ENCODE measurements around the gene LGR6. TPM values are rescaled to one million over a fixed set of nuclear protein-coding genes. Genes with fewer than 3 reads are reported as not detected.
A peak's percentile ranks its signal among the peaks of the same experiment; 100 is the strongest.
"Not testable (repeated sequence)": the region's sequence is repeated elsewhere in the genome, so short reads cannot be mapped to it uniquely, and the experiment has no call there.

The LGR6 gene
- total RNA-seq, 2 donors from 2014 or later = 76.6 to 99.0 TPM

GRCh38 chr1:202349206-202349928 lies 155.8 kb downstream of the LGR6 start:
- peaks cover 10 to 17% of the 10 kb centered on the region in 2 donors for H3K4me1 ChIP-seq (ENCODE audit: control insufficient read depth in 1 of 2, low read depth in 2 of 2)
- TF ChIP-seq, protein P1, sequence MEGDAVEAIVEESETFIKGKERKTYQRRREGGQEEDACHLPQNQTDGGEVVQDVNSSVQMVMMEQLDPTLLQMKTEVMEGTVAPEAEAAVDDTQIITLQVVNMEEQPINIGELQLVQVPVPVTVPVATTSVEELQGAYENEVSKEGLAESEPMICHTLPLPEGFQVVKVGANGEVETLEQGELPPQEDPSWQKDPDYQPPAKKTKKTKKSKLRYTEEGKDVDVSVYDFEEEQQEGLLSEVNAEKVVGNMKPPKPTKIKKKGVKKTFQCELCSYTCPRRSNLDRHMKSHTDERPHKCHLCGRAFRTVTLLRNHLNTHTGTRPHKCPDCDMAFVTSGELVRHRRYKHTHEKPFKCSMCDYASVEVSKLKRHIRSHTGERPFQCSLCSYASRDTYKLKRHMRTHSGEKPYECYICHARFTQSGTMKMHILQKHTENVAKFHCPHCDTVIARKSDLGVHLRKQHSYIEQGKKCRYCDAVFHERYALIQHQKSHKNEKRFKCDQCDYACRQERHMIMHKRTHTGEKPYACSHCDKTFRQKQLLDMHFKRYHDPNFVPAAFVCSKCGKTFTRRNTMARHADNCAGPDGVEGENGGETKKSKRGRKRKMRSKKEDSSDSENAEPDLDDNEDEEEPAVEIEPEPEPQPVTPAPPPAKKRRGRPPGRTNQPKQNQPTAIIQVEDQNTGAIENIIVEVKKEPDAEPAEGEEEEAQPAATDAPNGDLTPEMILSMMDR (IDR thresholded peaks at IDR 0.05) = no peak
- no peaks in the 10 kb centered on the region for H3K27me3 ChIP-seq (replicated peaks; ENCODE audit: insufficient read depth)
- H3K4me3 ChIP-seq = peak overlapping the region; percentile 86
- no peaks in the 10 kb centered on the region for H3K9me3 ChIP-seq
- H3K27ac ChIP-seq = peak overlapping the region; percentile 78 to 79
- no peak for ATAC-seq (ENCODE audit: insufficient number of reproducible peaks, low FRiP score, low read depth)
- DNase-seq (ENCODE audit: low spot score) = peak; percentile 8
- no peaks in the 10 kb centered on the region for H3K36me3 ChIP-seq

- no peak for ATAC-seq (ENCODE audit: insufficient number of reproducible peaks, low FRiP score, low read depth)
- no peaks in the 10 kb centered on the region for H3K9me3 ChIP-seq
- no peaks in the 10 kb centered on the region for H3K27me3 ChIP-seq (replicated peaks; ENCODE audit: insufficient read depth)
- no peaks in the 10 kb centered on the region for H3K36me3 ChIP-seq
- peaks cover 10 to 17% of the 10 kb centered on the region in 2 donors for H3K4me1 ChIP-seq (ENCODE audit: control insufficient read depth in 1 of 2, low read depth in 2 of 2)
- DNase-seq (ENCODE audit: low spot score) = no peak
- TF ChIP-seq, protein P1 (IDR thresholded peaks at IDR 0.05) = no peak
- no peak overlapping the region for H3K4me3 ChIP-seq
- no peak overlapping the region for H3K27ac ChIP-seq
Measured at GRCh38 chr1:202351725-202352124, 158.1 kb downstream of the LGR6 start.

- not testable (repeated sequence) for ATAC-seq (ENCODE audit: insufficient number of reproducible peaks, low FRiP score, low read depth); DNase-seq (ENCODE audit: low spot score); H3K4me3 ChIP-seq
Measured at GRCh38 chr1:202352583-202353197, 159.1 kb downstream of the LGR6 start.

DNA sequence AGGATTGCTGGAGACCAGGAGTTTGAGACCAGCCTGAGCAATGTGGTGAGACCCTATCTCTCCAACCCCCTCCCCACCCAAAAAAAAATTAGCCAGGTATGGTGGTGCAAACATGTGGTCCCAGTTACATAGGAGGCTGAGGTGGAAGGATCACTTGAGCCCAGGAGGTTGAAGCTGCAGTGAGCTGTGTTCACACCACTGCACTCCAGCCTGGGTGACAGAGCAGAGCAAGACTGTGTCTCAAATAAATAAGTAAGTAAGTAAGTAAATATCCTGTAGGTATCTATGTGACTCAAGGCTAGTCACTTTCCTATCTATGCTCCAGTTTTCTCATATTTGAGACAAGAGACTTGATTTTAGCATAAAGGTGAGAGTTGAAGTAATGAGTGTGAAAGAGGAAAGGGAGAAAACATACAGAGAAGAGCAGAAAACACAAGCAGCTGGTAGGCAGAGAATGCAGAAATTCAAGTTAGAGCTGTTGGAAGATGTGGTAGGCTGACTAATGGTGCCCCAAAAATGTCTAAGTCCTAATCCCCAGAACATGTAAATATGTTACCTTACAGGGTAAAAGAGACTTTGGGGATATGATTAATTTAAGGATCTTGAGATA lies 162.4 kb downstream of the LGR6 start:
- Histone ChIP-seq H3K9me3 (no peaks in the 10 kb centered on the region), H3K27ac (no peak overlapping the region), H3K36me3 (no peaks in the 10 kb centered on the region), H3K4me3 (no peak overlapping the region), H3K27me3 (replicated peaks; ENCODE audit: insufficient read depth) (no peaks in the 10 kb centered on the region), H3K4me1 (ENCODE audit: control insufficient read depth in 1 of 2, low read depth in 2 of 2) (peaks cover 0 to 4% of the 10 kb centered on the region in 2 donors)
- DNase-seq (ENCODE audit: low spot score) (no peak), ATAC-seq (ENCODE audit: insufficient number of reproducible peaks, low FRiP score, low read depth) (no peak)
- TF ChIP-seq, protein P1 (IDR thresholded peaks at IDR 0.05) = no peak

More at GRCh38 chr1:202352583-202353197, 159.1 kb downstream of the LGR6 start:
- H3K27ac ChIP-seq; H3K9me3 ChIP-seq; H3K36me3 ChIP-seq; H3K27me3 ChIP-seq (replicated peaks; ENCODE audit: insufficient read depth): not testable (repeated sequence)
- H3K4me1 ChIP-seq (ENCODE audit: control insufficient read depth in 1 of 2, low read depth in 2 of 2) = peaks cover 10 to 17% of the 10 kb centered on the region in 2 donors

DNA sequence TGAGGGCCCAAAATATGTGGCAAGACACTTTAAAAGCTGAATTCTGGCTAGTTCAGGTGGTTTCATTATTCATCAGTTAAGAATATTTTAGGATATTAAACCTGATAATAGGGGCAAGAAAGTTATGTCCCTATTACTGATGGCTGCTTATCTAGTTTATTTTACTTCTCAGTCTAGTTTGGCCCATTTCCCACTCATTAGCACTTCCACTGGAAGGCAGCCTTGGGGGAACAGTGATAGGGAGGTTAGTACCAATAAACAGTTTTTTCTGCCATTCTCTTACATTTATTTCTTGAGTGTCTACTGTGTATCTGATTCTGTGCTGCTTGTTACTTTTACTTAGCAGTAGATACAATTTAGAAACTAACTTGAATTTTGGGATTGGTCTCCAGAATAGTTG lies 163.9 kb downstream of the LGR6 start:
- no peak overlapping the region for H3K27ac ChIP-seq
- no peaks in the 10 kb centered on the region for H3K36me3 ChIP-seq
- ATAC-seq (ENCODE audit: insufficient number of reproducible peaks, low FRiP score, low read depth) = no peak
- H3K9me3 ChIP-seq = no peaks in the 10 kb centered on the region
- TF ChIP-seq, protein P1 (IDR thresholded peaks at IDR 0.05) = no peak
- no peak for DNase-seq (ENCODE audit: low spot score)
- no peak overlapping the region for H3K4me3 ChIP-seq
- peaks cover 0 to 6% of the 10 kb centered on the region in 2 donors for H3K4me1 ChIP-seq (ENCODE audit: control insufficient read depth in 1 of 2, low read depth in 2 of 2)
- H3K27me3 ChIP-seq (replicated peaks; ENCODE audit: insufficient read depth) = no peaks in the 10 kb centered on the region

All from thoracic aorta (tissue), 2 donors.